Measurements from ENCODE around the gene SPSB3.

The SPSB3 gene

GRCh38 chr16:1762196-1762878 lies 20.0 kb downstream of the SPSB3 start:
- DNase-seq: no peak

- DNase-seq: no peak
These were observed 20.6 kb downstream of the SPSB3 start for GRCh38 chr16:1761751-1762150.

- DNase-seq: no peak
These were observed 21.5 kb downstream of the SPSB3 start for GRCh38 chr16:1760911-1761310.

- DNase-seq: no peak
These were observed 22.9 kb downstream of the SPSB3 start for GRCh38 chr16:1759511-1759910.

GRCh38 chr16:1758923-1759322 lies 23.4 kb downstream of the SPSB3 start:
- no peak for DNase-seq

GRCh38 chr16:1757714-1758461 lies 24.5 kb downstream of the SPSB3 start:
- no peak for DNase-seq

- DNase-seq: no peak
These were observed 28.2 kb downstream of the SPSB3 start for GRCh38 chr16:1754204-1754603.

GRCh38 chr16:1752853-1753252 lies 29.5 kb downstream of the SPSB3 start:
- DNase-seq: no peak

GRCh38 chr16:1751946-1752345 lies 30.4 kb downstream of the SPSB3 start:
- DNase-seq: no peak

- no peak for DNase-seq
These were observed 32.9 kb downstream of the SPSB3 start for GRCh38 chr16:1749152-1750117.

- DNase-seq: no peak
These were observed 34.4 kb downstream of the SPSB3 start for GRCh38 chr16:1747934-1748333.

- DNase-seq: no peak
These were observed 35.6 kb downstream of the SPSB3 start for GRCh38 chr16:1746693-1747195.

GRCh38 chr16:1745900-1746692 lies 36.3 kb downstream of the SPSB3 start:
- DNase-seq: no peak

- no peak for DNase-seq
These were observed 37.0 kb downstream of the SPSB3 start for GRCh38 chr16:1745181-1745899.

- DNase-seq: no peak
These were observed 38.0 kb downstream of the SPSB3 start for GRCh38 chr16:1744338-1744840.

GRCh38 chr16:1743376-1744337 lies 38.7 kb downstream of the SPSB3 start:
- DNase-seq: no peak

GRCh38 chr16:1741553-1742165 lies 40.7 kb downstream of the SPSB3 start:
- DNase-seq: no peak

- no peak for DNase-seq
These were observed 41.4 kb downstream of the SPSB3 start for GRCh38 chr16:1740781-1741490.

- DNase-seq: no peak
These were observed 42.1 kb downstream of the SPSB3 start for GRCh38 chr16:1740234-1740633.
